Testis (tissue), 3 donors: ENCODE data around the gene TEAD1. TPM values are rescaled to one million over a fixed set of nuclear protein-coding genes. Genes with fewer than 3 reads are reported as not detected.

Experiments used
- DNase-seq: peaks from one replicate; pipeline ENCODE4 v3.0.0-alpha.2; 2019
- H3K27ac ChIP-seq, 2 donors: fragments of 200-600 bp; sonication (generic); one replicate each; pipeline ENCODE4 v1.5.1; 2019
- H3K27me3 ChIP-seq: fragments of 200-600 bp; sonication (generic); one replicate; pipeline ENCODE4 v1.5.1; 2019
- H3K36me3 ChIP-seq: fragments of 200-600 bp; sonication (generic); one replicate; pipeline ENCODE4 v1.5.1; 2017; ENCODE audit warnings: low read depth; ENCODE audit errors: missing control alignments
- H3K4me1 ChIP-seq: fragments of 200-600 bp; sonication (generic); one replicate; pipeline ENCODE4 v1.5.1; 2019
- H3K4me3 ChIP-seq, 2 donors: fragments of 200-600 bp; sonication (generic); one replicate each; pipeline ENCODE4 v1.5.1; 2017 to 2019
- H3K9me3 ChIP-seq: fragments of 200-600 bp; sonication (generic); one replicate; pipeline ENCODE4 v1.5.1; 2017
- POLR2A ChIP-seq: fragments of 450-650 bp; IDR thresholded peaks from one replicate; pipeline ENCODE4 v1.6.1; 2017; ENCODE audit warnings: antibody characterized with exemption, mild to moderate bottlenecking, moderate library complexity
- WGBS, 2 donors: methylation state at CpG; one replicate each; pipeline ENCODE4 v1.1.5; 2018; 5-methylcytosine and 5-hydroxymethylcytosine counted together
- intact Hi-C: fragments of 100-400 bp; cut with DNase I; formaldehyde crosslinking; loops from one replicate; pipeline ENCODE4 v1.15.1; 2023; ENCODE audit warnings: low total_unique reads
- polyA plus RNA-seq: library from polyadenylated mRNA; stranded (reverse); fragments of 350-450 nt; fragmentation: Illumina TruSeq; extraction: RNeasy Lipid Tissue Mini Kit (QIAGEN cat#74804); gene quantifications from one replicate; pipeline ENCODE4 v1.2.3, GENCODE V29; 2014; ENCODE audit warnings: low read depth, low replicate concordance; ENCODE audit not compliant: insufficient read depth
- total RNA-seq, 2 donors: library from RNA; depleted of rRNA; stranded (reverse); fragments of >200 nt; gene quantifications; one replicate each; pipeline ENCODE4 v1.2.3, GENCODE V29; 2016
- TF ChIP-seq, protein P1 (sequence below), 3 experiments: fragments of 450-650 bp in 2 of 3; fragments of 200-600 bp in 1 of 3; sonication (generic) in 1 of 3; IDR thresholded peaks; one replicate each; pipeline ENCODE4 v1.5.1; 2016 to 2019; ENCODE audit warnings: antibody characterized with exemption in 3 of 3, mild to moderate bottlenecking in 2 of 3, moderate library complexity in 1 of 3

Gene TEAD1
- total and polyA plus RNA-seq, 3 donors from 2014 or later, result 24.6 to 78.1 (median 63.5) TPM

DNA sequence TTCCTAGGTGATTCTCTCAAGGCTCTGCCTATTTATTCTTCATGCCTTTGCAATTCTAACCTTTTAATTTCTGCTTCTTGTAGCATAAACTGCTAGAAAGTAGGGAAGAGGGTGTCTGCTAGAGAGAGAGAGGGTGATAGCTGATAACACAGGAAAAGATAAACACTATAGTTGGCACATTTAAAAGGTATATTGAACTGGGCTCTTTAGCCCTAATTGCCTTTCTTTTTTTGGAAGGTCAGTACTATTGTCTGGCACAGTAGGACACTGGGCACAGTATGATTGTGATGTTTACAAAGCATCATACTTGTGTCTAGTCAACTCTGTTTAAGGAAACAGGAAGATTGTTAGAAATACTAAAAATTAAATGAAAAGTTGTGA, 33.3 kb downstream of the TEAD1 start:
- Histone ChIP-seq H3K36me3 (no peaks in the 10 kb centered on the region), H3K27me3 (no peaks in the 10 kb centered on the region), H3K27ac (no peak overlapping the region), H3K9me3 (no peaks in the 10 kb centered on the region), H3K4me1 (no peaks in the 10 kb centered on the region), H3K4me3 (no peak overlapping the region)
- intact Hi-C loops, result no loop called here
- TF ChIP-seq, protein P1, sequence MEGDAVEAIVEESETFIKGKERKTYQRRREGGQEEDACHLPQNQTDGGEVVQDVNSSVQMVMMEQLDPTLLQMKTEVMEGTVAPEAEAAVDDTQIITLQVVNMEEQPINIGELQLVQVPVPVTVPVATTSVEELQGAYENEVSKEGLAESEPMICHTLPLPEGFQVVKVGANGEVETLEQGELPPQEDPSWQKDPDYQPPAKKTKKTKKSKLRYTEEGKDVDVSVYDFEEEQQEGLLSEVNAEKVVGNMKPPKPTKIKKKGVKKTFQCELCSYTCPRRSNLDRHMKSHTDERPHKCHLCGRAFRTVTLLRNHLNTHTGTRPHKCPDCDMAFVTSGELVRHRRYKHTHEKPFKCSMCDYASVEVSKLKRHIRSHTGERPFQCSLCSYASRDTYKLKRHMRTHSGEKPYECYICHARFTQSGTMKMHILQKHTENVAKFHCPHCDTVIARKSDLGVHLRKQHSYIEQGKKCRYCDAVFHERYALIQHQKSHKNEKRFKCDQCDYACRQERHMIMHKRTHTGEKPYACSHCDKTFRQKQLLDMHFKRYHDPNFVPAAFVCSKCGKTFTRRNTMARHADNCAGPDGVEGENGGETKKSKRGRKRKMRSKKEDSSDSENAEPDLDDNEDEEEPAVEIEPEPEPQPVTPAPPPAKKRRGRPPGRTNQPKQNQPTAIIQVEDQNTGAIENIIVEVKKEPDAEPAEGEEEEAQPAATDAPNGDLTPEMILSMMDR (IDR thresholded peaks at IDR 0.05), result no peak
- no peak for TF ChIP-seq POLR2A
- no peak for DNase-seq

DNA sequence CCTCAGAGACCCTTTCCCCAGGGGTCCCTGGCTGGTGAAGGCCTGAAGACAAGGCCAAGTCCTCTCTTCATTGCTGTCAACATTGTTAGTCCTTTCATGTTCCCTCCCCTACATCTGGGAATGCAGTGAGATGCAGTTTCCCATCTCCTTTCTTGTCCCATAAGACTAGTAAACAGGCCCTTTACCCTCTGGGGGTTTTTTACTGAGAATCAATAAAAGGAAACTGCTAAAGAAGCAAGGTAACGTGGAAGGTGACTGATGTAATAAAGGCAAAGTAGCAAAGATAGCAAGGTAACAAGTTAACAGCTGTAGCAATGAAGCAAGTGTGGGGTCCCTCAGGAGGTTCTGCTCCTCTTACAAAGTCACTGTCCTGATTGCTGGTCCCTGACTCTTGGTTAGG, 37.3 kb downstream of the TEAD1 start:
- no peak for DNase-seq
- no peak for TF ChIP-seq POLR2A
- TF ChIP-seq, protein P1 (IDR thresholded peaks at IDR 0.05), result no peak
- intact Hi-C loops, result no loop called here
- Histone ChIP-seq H3K27ac (no peak overlapping the region), H3K36me3 (no peaks in the 10 kb centered on the region), H3K9me3 (no peaks in the 10 kb centered on the region), H3K27me3 (no peaks in the 10 kb centered on the region), H3K4me1 (no peaks in the 10 kb centered on the region), H3K4me3 (no peak overlapping the region)
- 65 to 91% methylated on average over 1 of the region's 1 CpG for WGBS, 2 donors

DNA sequence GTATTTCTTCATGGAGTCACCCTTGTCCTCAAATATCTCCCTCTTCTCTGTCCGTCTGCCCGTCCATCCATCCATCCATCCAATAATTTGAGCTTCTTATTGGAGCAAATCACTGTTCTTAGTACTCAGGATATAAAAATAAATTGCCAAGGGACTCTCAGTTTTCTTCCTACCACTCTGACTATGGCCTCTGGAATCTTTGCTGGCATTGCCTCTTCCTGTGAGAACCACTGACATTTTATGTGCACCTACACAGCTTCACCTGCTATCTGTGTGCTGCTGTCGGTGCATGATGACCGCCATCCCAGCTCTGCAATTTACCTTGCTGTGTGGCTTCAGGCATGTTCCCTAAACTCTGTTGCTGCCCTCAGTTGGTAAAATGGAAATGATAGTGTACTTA, 37.9 kb downstream of the TEAD1 start:
- no peaks in the 10 kb centered on the region for H3K4me1 ChIP-seq
- TF ChIP-seq, protein P1 (IDR thresholded peaks at IDR 0.05), result no peak
- no peak for TF ChIP-seq POLR2A
- no peaks in the 10 kb centered on the region for H3K36me3 ChIP-seq
- H3K4me3 ChIP-seq, result no peak overlapping the region
- intact Hi-C loops, result no loop called here
- DNase-seq, result no peak
- no peaks in the 10 kb centered on the region for H3K27me3 ChIP-seq
- 93 to 97% methylated on average over 4 of the region's 4 CpGs for WGBS, 2 donors
- H3K9me3 ChIP-seq, result no peaks in the 10 kb centered on the region
- no peak overlapping the region for H3K27ac ChIP-seq

DNA sequence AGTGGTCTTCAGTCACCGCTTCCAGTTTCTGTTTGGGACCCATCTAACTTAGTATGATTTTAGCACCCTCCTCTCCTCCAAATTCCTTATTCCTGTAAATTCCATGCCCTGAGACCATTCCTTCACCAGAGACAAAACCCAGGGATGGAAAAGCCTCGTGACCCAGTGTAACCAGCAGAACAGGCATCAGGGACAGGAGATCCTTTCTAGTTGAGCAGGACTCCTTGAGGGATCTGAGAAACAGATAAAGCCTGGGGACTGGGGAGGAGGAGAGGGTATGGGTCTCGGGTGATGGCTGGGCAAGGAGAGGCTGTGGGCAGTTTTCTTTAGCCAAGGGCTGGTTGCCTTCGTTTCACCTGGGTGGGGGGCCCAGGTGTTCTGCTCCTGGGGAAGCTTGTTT, 40.9 kb downstream of the TEAD1 start:
- no peaks in the 10 kb centered on the region for H3K36me3 ChIP-seq
- no peak for TF ChIP-seq POLR2A
- TF ChIP-seq, protein P1 (IDR thresholded peaks at IDR 0.05), result no peak
- DNase-seq, result no peak
- H3K27ac ChIP-seq, result no peak overlapping the region
- H3K27me3 ChIP-seq, result no peaks in the 10 kb centered on the region
- WGBS, 2 donors, result 90 to 92% methylated on average over 4 of the region's 4 CpGs
- intact Hi-C loops, result no loop called here
- no peaks in the 10 kb centered on the region for H3K9me3 ChIP-seq
- H3K4me1 ChIP-seq, result no peaks in the 10 kb centered on the region
- no peak overlapping the region for H3K4me3 ChIP-seq

DNA sequence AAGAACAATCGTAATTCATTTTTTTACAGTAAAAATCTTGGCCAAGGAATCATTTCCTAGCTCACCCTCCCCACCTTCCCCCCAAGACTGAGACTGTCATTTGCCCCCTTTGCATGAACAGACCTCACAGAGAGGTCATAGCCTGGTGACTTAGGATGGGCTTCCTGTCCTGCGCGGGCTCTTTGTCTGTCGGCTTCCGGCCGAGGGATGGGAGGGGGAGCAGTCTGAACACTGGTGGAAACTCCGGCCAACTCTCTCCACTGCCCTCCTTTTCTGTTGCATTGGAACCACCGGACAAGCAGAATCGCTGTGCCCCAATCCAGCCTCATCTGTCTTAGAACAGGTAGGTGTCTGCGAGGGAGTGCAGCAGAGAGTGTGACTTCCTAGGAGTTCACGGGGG, 41.7 kb downstream of the TEAD1 start:
- WGBS, 2 donors, result 74 to 83% methylated on average over 11 of the region's 11 CpGs
- Histone ChIP-seq H3K27ac (no peak overlapping the region), H3K36me3 (no peaks in the 10 kb centered on the region), H3K4me3 (no peak overlapping the region), H3K9me3 (no peaks in the 10 kb centered on the region), H3K27me3 (no peaks in the 10 kb centered on the region), H3K4me1 (no peaks in the 10 kb centered on the region)
- no peak for DNase-seq
- intact Hi-C loops, result no loop called here
- TF ChIP-seq, protein P1 (IDR thresholded peaks at IDR 0.05), result no peak
- no peak for TF ChIP-seq POLR2A
